Kidney epithelial cell (primary cell): ENCODE results near the gene RHOC. TPM values are rescaled to one million over a fixed set of nuclear protein-coding genes. Genes with fewer than 3 reads are reported as not detected.

Experiments used
- DNase-seq: peaks from one replicate; pipeline ENCODE4 v3.0.0-alpha.2; 2010; ENCODE audit warnings: low read depth
- H3K27me3 ChIP-seq: 2 replicates; pipeline ENCODE4 v1.6.0; 2011; ENCODE audit warnings: low read length; ENCODE audit not compliant: control insufficient read depth, insufficient read depth
- H3K36me3 ChIP-seq: 2 replicates; pipeline ENCODE4 v1.5.1; 2011; ENCODE audit warnings: low read length; ENCODE audit not compliant: control insufficient read depth, insufficient read depth
- H3K4me3 ChIP-seq: 2 replicates; pipeline ENCODE4 v1.5.1; 2011; ENCODE audit warnings: low read depth, mild to moderate bottlenecking, control low read depth, low read length
- total RNA-seq: library from RNA; depleted of rRNA; stranded (reverse); fragments of >200 nt; gene quantifications from 2 replicates; pipeline ENCODE4 v1.2.3, GENCODE V29; 2015
- TF ChIP-seq, protein P1 (sequence below): IDR thresholded peaks from 2 replicates; pipeline ENCODE4 v1.5.1; 2011; ENCODE audit warnings: mild to moderate bottlenecking, moderate library complexity, low read length, control low read depth, inconsistent platforms; ENCODE audit not compliant: insufficient read depth, poor library complexity, severe bottlenecking

Gene RHOC
- total RNA-seq, 1 donor from 2014 or later = 639 TPM

DNA sequence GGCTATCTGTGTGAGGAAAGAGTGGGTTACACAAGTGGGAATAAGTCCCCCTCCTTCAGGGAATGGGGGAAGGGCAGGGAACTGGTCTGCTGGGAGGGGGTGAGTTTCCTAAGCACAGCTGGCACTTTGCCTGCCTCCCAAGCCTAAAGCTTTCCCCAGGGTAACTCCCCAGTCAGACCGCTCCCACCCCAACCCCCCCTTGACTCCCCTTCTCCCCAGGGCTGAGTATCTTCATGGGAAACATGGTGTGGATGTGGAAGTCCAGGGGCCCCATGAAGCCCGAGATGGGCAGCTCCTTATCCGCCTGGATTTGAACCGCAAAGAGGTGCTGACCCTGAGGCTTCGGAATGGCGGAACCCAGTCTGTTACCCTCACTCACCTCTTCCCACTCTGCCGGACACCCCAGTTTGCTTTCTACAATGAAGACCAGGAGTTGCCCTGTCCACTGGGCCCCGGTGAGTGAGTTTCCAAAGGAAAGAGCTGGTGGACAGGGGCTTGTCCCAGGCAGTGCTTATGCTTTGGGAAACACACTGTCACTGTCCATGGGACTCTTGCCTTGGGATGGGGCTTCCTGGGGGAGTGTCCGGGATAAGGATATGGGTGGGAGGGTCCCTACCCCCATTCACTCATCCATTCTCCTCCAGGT, 17.6 kb downstream of the RHOC start:
- Histone ChIP-seq H3K27me3 (no peaks in the 10 kb centered on the region), H3K36me3 (peaks cover 2% of the 10 kb centered on the region), H3K4me3 (no peak overlapping the region)
- no peak for DNase-seq
- TF ChIP-seq, protein P1, sequence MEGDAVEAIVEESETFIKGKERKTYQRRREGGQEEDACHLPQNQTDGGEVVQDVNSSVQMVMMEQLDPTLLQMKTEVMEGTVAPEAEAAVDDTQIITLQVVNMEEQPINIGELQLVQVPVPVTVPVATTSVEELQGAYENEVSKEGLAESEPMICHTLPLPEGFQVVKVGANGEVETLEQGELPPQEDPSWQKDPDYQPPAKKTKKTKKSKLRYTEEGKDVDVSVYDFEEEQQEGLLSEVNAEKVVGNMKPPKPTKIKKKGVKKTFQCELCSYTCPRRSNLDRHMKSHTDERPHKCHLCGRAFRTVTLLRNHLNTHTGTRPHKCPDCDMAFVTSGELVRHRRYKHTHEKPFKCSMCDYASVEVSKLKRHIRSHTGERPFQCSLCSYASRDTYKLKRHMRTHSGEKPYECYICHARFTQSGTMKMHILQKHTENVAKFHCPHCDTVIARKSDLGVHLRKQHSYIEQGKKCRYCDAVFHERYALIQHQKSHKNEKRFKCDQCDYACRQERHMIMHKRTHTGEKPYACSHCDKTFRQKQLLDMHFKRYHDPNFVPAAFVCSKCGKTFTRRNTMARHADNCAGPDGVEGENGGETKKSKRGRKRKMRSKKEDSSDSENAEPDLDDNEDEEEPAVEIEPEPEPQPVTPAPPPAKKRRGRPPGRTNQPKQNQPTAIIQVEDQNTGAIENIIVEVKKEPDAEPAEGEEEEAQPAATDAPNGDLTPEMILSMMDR = no peak

DNA sequence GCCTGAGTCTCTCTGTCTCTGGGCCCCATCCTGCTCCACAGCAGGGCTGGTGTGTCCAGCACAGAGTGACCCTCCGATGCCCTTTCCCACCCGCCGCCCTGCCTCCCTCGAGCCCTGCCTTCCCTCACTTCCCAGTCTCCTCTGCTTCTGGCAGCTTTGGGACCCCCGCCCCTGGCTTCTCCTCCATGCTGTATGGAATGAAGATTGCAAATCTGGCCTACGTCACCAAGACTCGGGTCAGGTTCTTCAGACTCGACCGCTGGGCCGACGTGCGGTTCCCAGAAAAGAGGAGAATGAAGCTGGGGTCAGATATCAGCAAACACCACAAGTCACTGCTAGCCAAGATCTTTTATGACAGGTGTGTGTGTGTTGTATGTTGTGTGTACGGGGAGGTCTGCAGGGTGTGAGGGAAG, 18.1 kb downstream of the RHOC start:
- H3K4me3 ChIP-seq = no peak overlapping the region
- TF ChIP-seq, protein P1 = no peak
- peaks cover 2% of the 10 kb centered on the region for H3K36me3 ChIP-seq

DNA sequence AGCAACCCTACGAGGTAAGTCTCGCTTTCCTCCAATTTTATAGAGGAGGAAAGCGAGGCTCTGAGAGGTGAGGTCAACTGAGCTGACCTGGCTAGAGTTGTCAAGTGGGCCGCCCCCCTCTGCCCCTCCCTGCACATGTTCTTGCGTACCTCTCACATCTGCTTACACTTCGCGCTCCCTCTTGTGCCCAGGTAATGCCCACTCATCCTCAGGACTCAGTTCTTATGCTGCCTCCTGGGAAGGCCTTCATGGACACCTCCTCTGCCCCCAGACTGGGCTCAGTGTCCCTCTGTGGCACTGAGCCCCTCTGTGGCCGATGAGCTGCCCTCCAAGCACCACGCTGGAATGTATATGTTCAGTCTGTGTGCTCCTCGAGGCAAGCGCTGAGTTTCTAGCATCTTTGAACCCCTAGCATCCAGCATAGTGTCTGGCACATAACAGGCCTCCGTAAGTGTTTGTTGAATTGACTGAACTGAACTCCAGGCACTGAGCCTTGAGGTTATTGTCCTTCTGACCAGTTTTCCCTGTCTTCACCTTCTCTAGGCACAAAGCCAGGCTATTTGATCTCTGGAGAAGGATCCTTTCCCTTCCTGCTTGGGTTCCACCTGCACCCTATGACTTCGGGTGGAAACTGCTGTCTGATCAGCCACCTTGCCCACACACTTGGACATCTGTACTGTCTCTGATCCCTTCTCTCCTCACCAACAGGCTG, 19.0 kb downstream of the RHOC start:
- no peak overlapping the region for H3K4me3 ChIP-seq
- DNase-seq = no peak
- TF ChIP-seq, protein P1 = no peak
- peaks cover 1% of the 10 kb centered on the region for H3K36me3 ChIP-seq
- no peaks in the 10 kb centered on the region for H3K27me3 ChIP-seq

More for the DNA sequence above, 18.1 kb downstream of the RHOC start:
- no peaks in the 10 kb centered on the region for H3K27me3 ChIP-seq
- no peak for DNase-seq

DNA sequence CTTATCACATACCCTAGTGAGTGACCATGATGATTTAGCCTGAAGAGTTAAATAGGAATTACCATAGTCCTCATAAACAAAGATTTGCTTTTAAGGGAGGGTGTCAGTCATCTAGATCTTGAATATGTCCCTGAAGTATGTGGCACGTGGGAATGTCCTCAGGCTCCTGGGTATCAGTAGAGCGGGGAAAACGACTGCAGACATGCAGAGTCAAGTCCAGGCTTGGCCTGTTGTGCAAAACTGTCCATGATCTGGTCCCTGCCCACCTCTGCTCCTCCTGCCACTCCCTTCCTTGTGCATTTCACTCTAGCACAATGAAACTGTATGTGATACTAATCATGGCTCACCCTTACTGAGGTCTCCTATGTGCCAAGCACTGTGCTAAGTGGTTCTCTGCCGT, 19.6 kb downstream of the RHOC start:
- H3K36me3 ChIP-seq = peaks cover 1% of the 10 kb centered on the region
- no peak overlapping the region for H3K4me3 ChIP-seq
- H3K27me3 ChIP-seq = no peaks in the 10 kb centered on the region
- no peak for DNase-seq
- TF ChIP-seq, protein P1 = no peak

DNA sequence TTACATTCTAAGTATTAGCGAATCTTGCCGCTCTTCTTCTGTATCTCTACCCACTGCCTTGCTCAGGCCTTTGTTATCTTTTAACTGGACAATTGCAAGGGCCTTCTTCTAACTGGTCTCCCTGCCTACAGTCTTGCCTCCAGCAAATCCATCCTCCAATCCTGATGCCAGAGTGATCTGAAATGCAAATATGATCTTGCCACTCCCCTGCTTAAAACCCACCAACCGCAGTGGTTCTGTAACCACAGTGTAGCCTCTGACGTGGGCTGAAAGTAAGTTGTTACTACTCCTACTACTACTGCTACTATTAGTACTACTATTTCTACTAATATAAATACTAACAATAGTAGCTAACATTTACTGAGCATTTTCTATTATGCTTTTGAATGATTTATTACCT, 20.1 kb downstream of the RHOC start:
- no peak overlapping the region for H3K4me3 ChIP-seq
- H3K27me3 ChIP-seq = no peaks in the 10 kb centered on the region
- TF ChIP-seq, protein P1 = no peak
- peaks cover 1% of the 10 kb centered on the region for H3K36me3 ChIP-seq
- DNase-seq = no peak
